ENCODE data around the gene POP4.

Gene POP4

DNA sequence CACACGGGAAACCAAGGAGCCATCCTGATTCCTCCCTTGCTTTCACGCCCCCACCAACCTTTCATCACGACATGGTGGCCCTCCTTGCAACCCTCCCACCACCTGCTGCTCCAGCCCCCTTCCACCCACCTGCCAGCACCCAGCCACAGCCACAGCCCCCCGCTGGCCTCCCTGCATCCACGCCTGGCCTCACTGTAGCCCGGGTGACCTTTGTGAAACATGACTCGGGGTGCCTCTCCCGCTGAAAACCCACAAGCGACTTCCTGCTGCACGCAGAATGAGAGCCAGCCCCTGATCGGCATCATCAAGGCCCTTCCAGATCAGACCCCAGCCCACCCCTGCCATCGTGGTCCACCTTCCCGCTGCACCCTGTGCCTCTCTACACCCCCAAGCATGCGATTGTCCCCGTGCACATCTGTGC lies 14.9 kb downstream of the POP4 start:
- no peak; the same call in 2 of the 3 replicates for ATAC-seq (ENCODE audit: insufficient read depth, low read depth)
- Histone ChIP-seq H3K4me3 (ENCODE audit: low read depth in 1 of 2, low read length in 2 of 2) (no peak overlapping the region), H2AFZ (ENCODE audit: low read depth, low read length) (no peak overlapping the region), H3K9me3 (ENCODE audit: insufficient read depth, low read length, severe bottlenecking) (no peaks in the 10 kb centered on the region), H3K27ac (ENCODE audit: low read length) (no peak overlapping the region), H3K36me3 (ENCODE audit: insufficient read depth, low read length) (peaks cover 4% of the 10 kb centered on the region), H3K27me3 (ENCODE audit: insufficient read depth, low read length, poor library complexity) (no peaks in the 10 kb centered on the region), H4K20me1 (ENCODE audit: insufficient read depth, low read length) (no peaks in the 10 kb centered on the region), H3K4me2 (ENCODE audit: insufficient read depth, low read length) (no peak overlapping the region), H3K9ac (ENCODE audit: low read depth, low read length) (no peak overlapping the region), H3K4me1 (ENCODE audit: insufficient read depth, low read length) (no peaks in the 10 kb centered on the region), H3K79me2 (ENCODE audit: insufficient read depth, low read length) (no peaks in the 10 kb centered on the region)
- peak; percentile 11 for DNase-seq
- no peak for TF ChIP-seq EZH2 (IDR thresholded peaks at IDR 0.05; ENCODE audit: borderline replicate concordance, low read depth, low read length, severe bottlenecking)
- TF ChIP-seq, protein P1, sequence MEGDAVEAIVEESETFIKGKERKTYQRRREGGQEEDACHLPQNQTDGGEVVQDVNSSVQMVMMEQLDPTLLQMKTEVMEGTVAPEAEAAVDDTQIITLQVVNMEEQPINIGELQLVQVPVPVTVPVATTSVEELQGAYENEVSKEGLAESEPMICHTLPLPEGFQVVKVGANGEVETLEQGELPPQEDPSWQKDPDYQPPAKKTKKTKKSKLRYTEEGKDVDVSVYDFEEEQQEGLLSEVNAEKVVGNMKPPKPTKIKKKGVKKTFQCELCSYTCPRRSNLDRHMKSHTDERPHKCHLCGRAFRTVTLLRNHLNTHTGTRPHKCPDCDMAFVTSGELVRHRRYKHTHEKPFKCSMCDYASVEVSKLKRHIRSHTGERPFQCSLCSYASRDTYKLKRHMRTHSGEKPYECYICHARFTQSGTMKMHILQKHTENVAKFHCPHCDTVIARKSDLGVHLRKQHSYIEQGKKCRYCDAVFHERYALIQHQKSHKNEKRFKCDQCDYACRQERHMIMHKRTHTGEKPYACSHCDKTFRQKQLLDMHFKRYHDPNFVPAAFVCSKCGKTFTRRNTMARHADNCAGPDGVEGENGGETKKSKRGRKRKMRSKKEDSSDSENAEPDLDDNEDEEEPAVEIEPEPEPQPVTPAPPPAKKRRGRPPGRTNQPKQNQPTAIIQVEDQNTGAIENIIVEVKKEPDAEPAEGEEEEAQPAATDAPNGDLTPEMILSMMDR (IDR thresholded peaks at IDR 0.05; ENCODE audit: borderline replicate concordance, extremely low read depth, low read length, poor library complexity, severe bottlenecking): no peak

DNA sequence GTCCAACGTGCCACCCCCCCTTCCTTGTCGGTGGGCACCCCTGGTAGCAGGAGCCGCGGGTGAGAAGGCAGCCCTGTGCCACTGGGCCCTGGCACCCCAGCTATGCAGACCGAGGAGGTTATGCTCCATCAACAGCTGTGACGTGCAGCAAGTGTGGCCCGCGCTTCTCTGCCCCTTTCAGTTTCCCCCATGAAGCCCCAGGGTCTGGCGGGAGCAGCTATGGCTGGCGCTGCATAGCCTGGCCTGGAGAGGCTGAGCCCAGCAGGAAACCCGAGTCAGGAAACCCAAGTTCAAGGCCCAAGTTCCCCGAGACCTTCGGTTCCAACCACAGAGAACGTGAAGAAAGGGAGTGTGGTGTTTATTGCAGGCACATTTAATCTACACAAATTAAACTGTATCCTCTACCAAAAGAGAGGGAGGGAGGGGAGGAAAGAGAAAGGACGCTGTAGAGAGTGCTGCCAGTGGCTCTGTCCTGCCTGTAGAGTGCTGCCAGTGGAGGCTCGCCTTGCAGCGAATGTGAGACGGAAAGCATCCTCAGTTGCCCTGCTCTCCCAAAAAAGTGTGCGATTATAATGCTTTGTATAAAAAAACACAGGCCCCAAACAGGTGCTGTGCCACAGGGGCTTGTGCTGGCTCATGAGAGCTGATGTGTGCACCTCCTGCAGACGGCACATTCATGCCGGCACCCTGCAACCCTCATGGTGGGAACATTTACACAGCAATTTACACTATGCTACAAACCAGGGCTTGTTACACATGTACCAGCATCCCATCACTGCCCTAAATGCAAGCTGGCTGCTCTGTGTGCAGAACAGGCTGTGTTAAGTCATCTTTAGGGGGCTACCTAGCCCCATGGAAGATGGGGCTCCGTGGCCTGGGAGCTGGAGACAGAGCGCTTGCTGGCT lies 16.3 kb downstream of the POP4 start:
- TF ChIP-seq, protein P1 (IDR thresholded peaks at IDR 0.05; ENCODE audit: borderline replicate concordance, extremely low read depth, low read length, poor library complexity, severe bottlenecking): no peak
- DNase-seq (peak; percentile 17), ATAC-seq (ENCODE audit: insufficient read depth, low read depth) (peak; percentile 39; the same call in 2 of the 3 replicates)
- no peaks in the 10 kb centered on the region for H3K4me1 ChIP-seq (ENCODE audit: insufficient read depth, low read length)
- no peaks in the 10 kb centered on the region for H4K20me1 ChIP-seq (ENCODE audit: insufficient read depth, low read length)
- no peaks in the 10 kb centered on the region for H3K36me3 ChIP-seq (ENCODE audit: insufficient read depth, low read length)
- H3K27me3 ChIP-seq (ENCODE audit: insufficient read depth, low read length, poor library complexity): no peaks in the 10 kb centered on the region
- no peak overlapping the region for H3K9ac ChIP-seq (ENCODE audit: low read depth, low read length)
- no peak overlapping the region for H3K4me3 ChIP-seq (ENCODE audit: low read depth in 1 of 2, low read length in 2 of 2)
- H3K27ac ChIP-seq (ENCODE audit: low read length): no peak overlapping the region
- H3K4me2 ChIP-seq (ENCODE audit: insufficient read depth, low read length): no peak overlapping the region
- no peak overlapping the region for H2AFZ ChIP-seq (ENCODE audit: low read depth, low read length)
- no peaks in the 10 kb centered on the region for H3K79me2 ChIP-seq (ENCODE audit: insufficient read depth, low read length)
- H3K9me3 ChIP-seq (ENCODE audit: insufficient read depth, low read length, severe bottlenecking): no peaks in the 10 kb centered on the region

DNA sequence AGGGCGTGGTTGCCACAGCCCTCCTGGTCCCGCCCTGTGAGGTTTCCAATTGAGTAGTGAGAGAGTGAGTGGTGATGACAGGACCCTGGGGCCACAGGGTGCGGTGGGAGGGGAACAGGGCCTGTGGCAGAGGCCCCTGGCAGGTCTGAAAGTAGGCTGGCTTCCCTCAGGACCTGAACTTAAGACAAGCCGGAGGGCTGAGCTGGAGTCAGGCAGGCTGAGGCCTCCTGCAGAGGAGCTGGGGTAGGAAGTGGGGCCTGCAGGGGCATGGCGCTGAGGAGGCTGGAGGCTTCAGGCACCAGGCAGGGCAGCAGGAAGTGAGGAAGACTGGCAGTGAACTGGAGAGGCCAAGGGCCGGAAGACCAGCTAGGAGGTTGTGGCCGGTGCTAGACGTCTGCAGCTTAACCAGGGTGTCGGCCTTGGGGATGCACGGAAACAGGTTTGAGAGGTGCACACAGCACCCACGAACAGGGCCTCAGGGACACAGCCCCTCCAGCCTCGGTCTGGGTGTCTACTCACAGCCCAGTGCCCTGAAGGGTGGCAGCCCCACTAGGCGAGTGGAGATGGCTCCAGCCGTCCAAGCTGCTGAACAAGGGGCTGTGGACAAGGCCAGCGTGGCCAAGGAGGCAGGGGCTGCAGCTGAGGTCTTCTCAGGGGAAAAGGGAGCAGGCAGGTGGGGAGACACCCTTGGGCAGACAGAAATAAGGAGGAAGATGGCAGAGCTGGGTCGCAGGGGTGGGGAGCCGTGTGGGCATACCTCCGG lies 17.8 kb downstream of the POP4 start:
- no peak for ATAC-seq (ENCODE audit: insufficient read depth, low read depth)
- Histone ChIP-seq H3K9ac (ENCODE audit: low read depth, low read length) (no peak overlapping the region), H3K27ac (ENCODE audit: low read length) (no peak overlapping the region), H3K4me2 (ENCODE audit: insufficient read depth, low read length) (no peak overlapping the region), H3K79me2 (ENCODE audit: insufficient read depth, low read length) (no peaks in the 10 kb centered on the region), H3K4me3 (ENCODE audit: low read depth in 1 of 2, low read length in 2 of 2) (no peak overlapping the region), H3K4me1 (ENCODE audit: insufficient read depth, low read length) (no peaks in the 10 kb centered on the region), H4K20me1 (ENCODE audit: insufficient read depth, low read length) (no peaks in the 10 kb centered on the region), H2AFZ (ENCODE audit: low read depth, low read length) (no peak overlapping the region), H3K27me3 (ENCODE audit: insufficient read depth, low read length, poor library complexity) (no peaks in the 10 kb centered on the region), H3K36me3 (ENCODE audit: insufficient read depth, low read length) (no peaks in the 10 kb centered on the region), H3K9me3 (ENCODE audit: insufficient read depth, low read length, severe bottlenecking) (no peaks in the 10 kb centered on the region)
- TF ChIP-seq, protein P1 (IDR thresholded peaks at IDR 0.05; ENCODE audit: borderline replicate concordance, extremely low read depth, low read length, poor library complexity, severe bottlenecking): no peak
- no peak for TF ChIP-seq EZH2 (IDR thresholded peaks at IDR 0.05; ENCODE audit: borderline replicate concordance, low read depth, low read length, severe bottlenecking)
- no peak for DNase-seq

All from DND-41 (cell line).